NCI-H1105 (cell line): ENCODE measurements around the gene TECPR1.

Experiments
- DNase-seq: peaks from one replicate; lab custom pipeline; 2025; lab: John Stamatoyannopoulos, UW

The TECPR1 gene

GRCh38 chr7:98242934-98243333, 9.1 kb downstream of the TECPR1 start:
- no peak for DNase-seq

- DNase-seq, result no peak
Measured at GRCh38 chr7:98242342-98242741, 9.7 kb downstream of the TECPR1 start.

GRCh38 chr7:98241674-98242241, 10.3 kb downstream of the TECPR1 start:
- no peak for DNase-seq

GRCh38 chr7:98240961-98241673, 10.9 kb downstream of the TECPR1 start:
- DNase-seq, result no peak

- no peak for DNase-seq
Measured at GRCh38 chr7:98238976-98239375, 13.1 kb downstream of the TECPR1 start.

GRCh38 chr7:98238076-98238475, 14.0 kb downstream of the TECPR1 start:
- no peak for DNase-seq

- DNase-seq, result no peak
Measured at GRCh38 chr7:98236355-98237185, 15.5 kb downstream of the TECPR1 start.

GRCh38 chr7:98235901-98236300, 16.1 kb downstream of the TECPR1 start:
- DNase-seq, result no peak

- DNase-seq, result no peak
Measured at GRCh38 chr7:98234429-98235147, 17.4 kb downstream of the TECPR1 start.

GRCh38 chr7:98233219-98234070, 18.6 kb downstream of the TECPR1 start:
- DNase-seq, result no peak

- no peak for DNase-seq
Measured at GRCh38 chr7:98232799-98233198, 19.2 kb downstream of the TECPR1 start.

GRCh38 chr7:98232263-98232585, 19.8 kb downstream of the TECPR1 start:
- no peak for DNase-seq

GRCh38 chr7:98231493-98232262, 20.4 kb downstream of the TECPR1 start:
- no peak for DNase-seq

GRCh38 chr7:98230746-98231471, 21.1 kb downstream of the TECPR1 start:
- no peak for DNase-seq

- no peak for DNase-seq
Measured at GRCh38 chr7:98229991-98230745, 21.9 kb downstream of the TECPR1 start.

GRCh38 chr7:98229441-98229840, 22.6 kb downstream of the TECPR1 start:
- no peak for DNase-seq

GRCh38 chr7:98228801-98229200, 23.2 kb downstream of the TECPR1 start:
- no peak for DNase-seq

- no peak for DNase-seq
Measured at GRCh38 chr7:98227939-98228338, 24.1 kb downstream of the TECPR1 start.

- no peak for DNase-seq
Measured at GRCh38 chr7:98225913-98226614, 26.0 kb downstream of the TECPR1 start.
